Measurements from ENCODE around the gene TBX15.

- TF ChIP-seq CTCF (IDR thresholded peaks at IDR 0.05) (no peak), POLR2A (IDR thresholded peaks at IDR 0.05) (no peak), POLR2AphosphoS5 (IDR thresholded peaks at IDR 0.05) (no peak)
These were observed 126.9 kb downstream of the TBX15 start for GRCh38 chr1:118861216-118861615.

Data from gastroesophageal sphincter (tissue), 3 donors.